ENCODE results near the gene MUC6. TPM values are rescaled to one million over a fixed set of nuclear protein-coding genes. Genes with fewer than 3 reads are reported as not detected.

The MUC6 gene
- total and polyA plus RNA-seq, 9 of the 15 experiments (the other 6 are each of a cell fraction or from before 2014, with no cell fraction given) = not detected

DNA sequence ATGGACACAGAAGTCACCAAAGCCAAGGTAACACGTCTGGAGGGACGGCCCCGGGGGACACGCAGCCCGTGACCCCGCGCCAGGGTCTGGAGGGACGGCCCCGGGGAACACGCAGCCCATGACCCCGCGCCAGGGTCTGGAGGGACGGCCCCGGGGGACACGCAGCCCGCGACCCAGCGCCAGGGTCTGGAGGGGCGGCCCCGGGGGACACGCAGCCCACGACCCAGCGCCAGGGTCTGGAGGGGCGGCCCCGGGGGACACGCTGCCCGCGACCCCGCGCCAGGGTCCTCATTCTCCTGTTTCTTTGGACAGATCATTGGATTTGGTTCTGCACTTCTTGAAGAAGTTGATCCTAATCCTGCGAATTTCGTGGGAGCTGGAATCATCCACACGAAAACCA is 27.1 kb downstream of the MUC6 start:
- no peak overlapping the region for H3K4me3 ChIP-seq
- ChIA-PET POLR2A (no interaction called here), CTCF (ENCODE audit: low intra/inter-chr PET ratio) (no interaction called here)
- no peaks in the 10 kb centered on the region for H3K79me2 ChIP-seq (ENCODE audit: control insufficient read depth, insufficient read depth, low read length)
- peaks cover 41% of the 10 kb centered on the region; the same call in 2 of the 3 replicates for H3K36me3 ChIP-seq (ENCODE audit: control insufficient read depth, insufficient read depth, low read length)
- peaks cover 0 to 28% of the 10 kb centered on the region in 2 experiments; a peak in 1 of 5 replicates for H3K4me1 ChIP-seq (replicated peaks in 1 of 2; ENCODE audit: control insufficient read depth in 2 of 2, insufficient read depth in 2 of 2, low read length in 2 of 2)
- no peaks in the 10 kb centered on the region for H3K27me3 ChIP-seq (ENCODE audit: control insufficient read depth in 2 of 2, insufficient read depth in 2 of 2, low read length in 2 of 2)
- no peak overlapping the region for H3K9ac ChIP-seq (ENCODE audit: insufficient read depth in 1 of 2, low read depth in 2 of 2, low read length in 2 of 2)
- no peak overlapping the region for H3K27ac ChIP-seq (ENCODE audit: extremely low read depth, low read depth, low read length)
- H4K20me1 ChIP-seq (replicated peaks; ENCODE audit: control insufficient read depth, insufficient read depth, low read length) = no peaks in the 10 kb centered on the region
- TF ChIP-seq ZNF311 (CRISPR knock-in tag; IDR thresholded peaks at IDR 0.05) (no peak), MEF2D (tag; conservative IDR thresholded peaks at IDR 0.05; ENCODE audit: low read depth) (no peak)
- no peaks in the 10 kb centered on the region for H3K9me3 ChIP-seq (replicated peaks; ENCODE audit: control insufficient read depth, insufficient read depth, low read depth, low read length)
- no peak overlapping the region for H2AFZ ChIP-seq (ENCODE audit: low read depth, low read length)
- no peak for ATAC-seq
- no peaks in the 10 kb centered on the region for H3K9me1 ChIP-seq (ENCODE audit: control insufficient read depth, insufficient read depth, low read length)
- intact Hi-C loops (cut with micrococcal nuclease) (no loop called here), in situ Hi-C loops (cut with MboI) (no loop called here)
- no peak for FAIRE-seq
- DNase-seq (ENCODE audit: extremely low read depth in 1 of 4, low spot score in 3 of 4) = no peak
- no TSS peak for BruUV-seq (replicated peaks)
- WGBS (ENCODE audit: insufficient coverage, low coverage, missing lambda C conversion rate) = 88% methylated on average over 11 of the region's 33 CpGs
- no peak overlapping the region for H3K4me2 ChIP-seq (ENCODE audit: insufficient read depth, low read length)

DNA sequence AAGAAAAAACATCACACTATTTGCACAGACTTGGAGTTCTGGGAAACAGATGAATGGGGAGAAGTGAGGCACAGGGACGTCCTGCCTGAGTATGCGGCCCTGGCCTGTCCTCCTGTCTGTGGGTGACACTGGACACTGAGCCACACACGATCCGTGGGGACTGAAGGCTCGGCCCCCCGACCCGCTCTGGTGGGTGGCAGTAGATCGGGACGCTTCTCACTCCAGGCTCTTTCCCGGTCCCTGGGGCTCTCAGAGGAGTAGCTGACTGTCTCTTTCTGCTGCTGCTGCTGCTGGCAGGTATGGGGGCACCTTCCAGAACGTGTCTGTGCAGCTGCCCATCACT is 27.7 kb downstream of the MUC6 start:
- H3K36me3 ChIP-seq (ENCODE audit: control insufficient read depth, insufficient read depth, low read length) = peaks cover 43% of the 10 kb centered on the region; the same call in 2 of the 3 replicates
- H3K79me2 ChIP-seq (ENCODE audit: control insufficient read depth, insufficient read depth, low read length) = no peaks in the 10 kb centered on the region
- ChIA-PET POLR2A (no interaction called here), CTCF (ENCODE audit: low intra/inter-chr PET ratio) (no interaction called here)
- in situ Hi-C loops (cut with MboI) (no loop called here), intact Hi-C loops (cut with micrococcal nuclease) (no loop called here)
- no peak overlapping the region for H3K9ac ChIP-seq (ENCODE audit: insufficient read depth in 1 of 2, low read depth in 2 of 2, low read length in 2 of 2)
- ATAC-seq (no peak), DNase-seq (ENCODE audit: extremely low read depth in 1 of 4, low spot score in 3 of 4) (no peak), FAIRE-seq (no peak)
- no peak overlapping the region for H3K4me3 ChIP-seq
- H4K20me1 ChIP-seq (replicated peaks; ENCODE audit: control insufficient read depth, insufficient read depth, low read length) = no peaks in the 10 kb centered on the region
- WGBS (ENCODE audit: insufficient coverage, low coverage, missing lambda C conversion rate) = 76% methylated on average over 11 of the region's 11 CpGs
- H3K9me1 ChIP-seq (ENCODE audit: control insufficient read depth, insufficient read depth, low read length) = no peaks in the 10 kb centered on the region
- no peak overlapping the region for H3K4me2 ChIP-seq (ENCODE audit: insufficient read depth, low read length)
- no peak for TF ChIP-seq RHOXF2B (CRISPR knock-in tag; conservative IDR thresholded peaks at IDR 0.05)
- TF ChIP-seq, protein P1, sequence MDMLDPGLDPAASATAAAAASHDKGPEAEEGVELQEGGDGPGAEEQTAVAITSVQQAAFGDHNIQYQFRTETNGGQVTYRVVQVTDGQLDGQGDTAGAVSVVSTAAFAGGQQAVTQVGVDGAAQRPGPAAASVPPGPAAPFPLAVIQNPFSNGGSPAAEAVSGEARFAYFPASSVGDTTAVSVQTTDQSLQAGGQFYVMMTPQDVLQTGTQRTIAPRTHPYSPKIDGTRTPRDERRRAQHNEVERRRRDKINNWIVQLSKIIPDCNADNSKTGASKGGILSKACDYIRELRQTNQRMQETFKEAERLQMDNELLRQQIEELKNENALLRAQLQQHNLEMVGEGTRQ (CRISPR knock-in tag; IDR thresholded peaks at IDR 0.05) = no peak
- H2AFZ ChIP-seq (ENCODE audit: low read depth, low read length) = no peak overlapping the region
- no TSS peak for BruUV-seq (replicated peaks)
- no peaks in the 10 kb centered on the region for H3K9me3 ChIP-seq (replicated peaks; ENCODE audit: control insufficient read depth, insufficient read depth, low read depth, low read length)
- H3K27ac ChIP-seq (ENCODE audit: extremely low read depth, low read depth, low read length) = no peak overlapping the region
- no peaks in the 10 kb centered on the region for H3K27me3 ChIP-seq (ENCODE audit: control insufficient read depth in 2 of 2, insufficient read depth in 2 of 2, low read length in 2 of 2)
- peaks cover 0 to 22% of the 10 kb centered on the region in 2 experiments; a peak in 1 of 5 replicates for H3K4me1 ChIP-seq (replicated peaks in 1 of 2; ENCODE audit: control insufficient read depth in 2 of 2, insufficient read depth in 2 of 2, low read length in 2 of 2)

Measured in K562 (cell line).